Naive B cell (primary cell): Measurements from ENCODE around the gene RGPD4. TPM values are rescaled to one million over a fixed set of nuclear protein-coding genes. Genes with fewer than 3 reads are reported as not detected.
"Not testable (repeated sequence)": the region's sequence is repeated elsewhere in the genome, so short reads cannot be mapped to it uniquely, and the experiment has no call there.

Source experiments
- ATAC-seq, 2 donors: fragments of 150-1000 bp; cut with Tn5 transposase; 2 replicates each; pipeline ENCODE4 v1.10.0; 2021; ENCODE audit warnings: low read depth in 2 of 2, mild to moderate bottlenecking in 2 of 2, moderate library complexity in 2 of 2
- DNase-seq: peaks from one replicate; pipeline ENCODE4 v3.0.0; 2022
- H3K27ac Mint-ChIP-seq, 6 donors: one replicate each; pipeline ENCODE4 v1.8.0; 2020 to 2022; ENCODE audit warnings: mild to moderate bottlenecking in 6 of 6, mixed read lengths in 6 of 6, moderate library complexity in 5 of 6, inconsistent platforms in 2 of 6
- H3K27me3 Mint-ChIP-seq, 3 donors: one replicate each; pipeline ENCODE4 v1.8.0; 2021 to 2022; ENCODE audit warnings: mixed read lengths in 3 of 3, mild to moderate bottlenecking in 1 of 3
- H3K36me3 Mint-ChIP-seq, 2 donors: one replicate each; pipeline ENCODE4 v1.8.0; 2020 to 2022; ENCODE audit warnings: mixed read lengths in 2 of 2, inconsistent platforms in 1 of 2, mild to moderate bottlenecking in 1 of 2
- H3K4me1 Mint-ChIP-seq, 3 donors: one replicate each; pipeline ENCODE4 v1.8.0; 2020 to 2022; ENCODE audit warnings: mixed read lengths in 3 of 3, inconsistent platforms in 1 of 3, mild to moderate bottlenecking in 1 of 3, moderate library complexity in 1 of 3
- H3K4me3 Mint-ChIP-seq, 8 donors: one replicate each; pipeline ENCODE4 v1.8.0; 2020 to 2022; ENCODE audit warnings: mild to moderate bottlenecking in 8 of 8, mixed read lengths in 8 of 8, moderate library complexity in 8 of 8, inconsistent platforms in 2 of 8
- H3K9me3 Mint-ChIP-seq, 7 donors: one replicate each; pipeline ENCODE4 v1.8.0; 2020 to 2022; ENCODE audit warnings: mixed read lengths in 7 of 7, mild to moderate bottlenecking in 5 of 7, inconsistent platforms in 2 of 7, moderate library complexity in 1 of 7
- polyA plus RNA-seq, 6 donors: library from polyadenylated mRNA; unstranded; fragments of 300-500 nt; fragmentation: Illumina TruSeq; gene quantifications; one replicate each; pipeline ENCODE4 v1.2.3, GENCODE V29; 2021; ENCODE audit warnings: low read depth in 6 of 6

Gene RGPD4
- polyA plus RNA-seq, 6 donors from 2014 or later, result not detected

DNA sequence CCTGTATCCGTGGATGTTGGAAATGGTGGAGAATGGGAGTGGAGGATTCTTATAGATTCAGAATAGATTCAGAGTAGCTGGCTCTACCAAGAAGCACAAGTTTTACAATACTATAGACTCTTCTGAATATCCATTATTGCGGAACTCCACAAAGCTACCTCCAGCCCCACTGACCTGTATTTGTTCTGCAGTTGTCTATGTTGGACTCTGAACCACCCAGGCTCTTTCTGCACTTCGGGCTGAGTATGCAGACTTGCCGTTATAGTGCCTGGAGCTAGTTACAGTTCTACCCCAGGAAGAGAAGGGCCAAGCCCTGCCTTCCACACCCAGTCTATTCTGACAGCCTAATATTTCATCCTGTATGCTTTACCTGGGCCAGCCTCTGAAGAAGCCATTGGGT is 4.4 kb upstream of the RGPD4 start:
- Mint-ChIP-seq H3K36me3 (no peaks in the 10 kb centered on the region), H3K27me3 (no peaks in the 10 kb centered on the region), H3K4me3 (no peak overlapping the region), H3K9me3 (peaks cover 0 to 4% (median 0%) of the 10 kb centered on the region in 7 donors), H3K27ac (no peak overlapping the region), H3K4me1 (no peaks in the 10 kb centered on the region)
- ATAC-seq, result no peak
- DNase-seq, result no peak

DNA sequence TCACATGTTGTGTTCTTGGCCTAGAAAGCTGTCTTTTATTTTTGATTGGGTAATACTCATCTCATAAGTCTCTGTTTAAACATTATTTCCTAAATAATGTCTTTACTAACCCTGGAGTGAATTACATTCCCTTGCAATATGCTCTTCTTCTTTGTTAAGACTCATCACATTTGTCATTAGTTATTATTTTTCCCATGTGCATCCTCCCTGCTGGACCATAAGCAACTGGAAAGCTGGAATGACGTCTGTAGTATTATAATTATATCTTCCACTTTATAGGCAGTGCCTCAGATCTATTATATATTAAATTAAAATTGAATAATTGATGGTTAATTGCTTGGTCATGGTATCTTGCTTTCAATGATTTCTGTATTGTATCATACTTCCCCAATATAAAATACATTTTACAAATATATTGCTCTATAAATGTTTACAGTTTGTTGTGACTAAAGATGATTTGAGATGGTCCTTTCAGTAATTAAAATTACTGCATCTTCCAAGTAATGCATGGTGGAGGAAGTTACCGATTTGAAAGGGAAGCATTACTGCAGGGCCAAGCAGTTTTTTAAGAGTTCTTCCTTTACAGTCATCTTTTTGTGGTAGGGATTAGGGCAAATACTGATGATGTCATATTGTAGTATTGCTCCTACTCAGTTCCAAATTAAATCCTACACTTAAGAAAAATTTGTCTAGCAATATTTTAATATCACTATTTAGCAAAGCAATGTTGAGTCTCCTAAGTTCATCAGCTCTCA is 2.1 kb upstream of the RGPD4 start:
- DNase-seq, result no peak
- no peak overlapping the region for H3K27ac Mint-ChIP-seq
- peaks cover 0 to 2% (median 0%) of the 10 kb centered on the region in 7 donors for H3K9me3 Mint-ChIP-seq
- no peaks in the 10 kb centered on the region for H3K27me3 Mint-ChIP-seq
- H3K36me3 Mint-ChIP-seq, result no peaks in the 10 kb centered on the region
- ATAC-seq, result no peak
- H3K4me3 Mint-ChIP-seq, result no peak overlapping the region
- no peaks in the 10 kb centered on the region for H3K4me1 Mint-ChIP-seq

DNA sequence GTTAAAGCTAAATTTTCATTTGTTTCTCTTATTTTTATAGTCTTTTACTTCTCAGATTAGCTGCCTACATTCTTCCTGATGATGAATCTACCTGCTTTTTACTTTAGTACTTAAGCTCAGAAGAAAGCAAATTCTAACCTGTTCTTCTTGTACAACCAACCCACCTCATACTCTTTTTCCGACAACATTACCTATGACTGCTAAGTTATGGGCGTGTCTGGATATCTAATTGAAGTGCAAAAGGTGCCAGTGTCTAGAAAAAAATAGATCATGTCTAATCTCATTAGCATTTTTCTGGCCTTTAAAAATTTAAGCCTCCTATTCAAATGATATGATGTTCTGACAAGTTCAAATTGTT is 1.5 kb upstream of the RGPD4 start:
- Mint-ChIP-seq H3K36me3 (no peaks in the 10 kb centered on the region), H3K4me3 (no peak overlapping the region), H3K27me3 (no peaks in the 10 kb centered on the region), H3K9me3 (peaks cover 0 to 2% (median 0%) of the 10 kb centered on the region in 7 donors), H3K27ac (no peak overlapping the region), H3K4me1 (no peaks in the 10 kb centered on the region)
- no peak for DNase-seq
- ATAC-seq, result no peak

DNA sequence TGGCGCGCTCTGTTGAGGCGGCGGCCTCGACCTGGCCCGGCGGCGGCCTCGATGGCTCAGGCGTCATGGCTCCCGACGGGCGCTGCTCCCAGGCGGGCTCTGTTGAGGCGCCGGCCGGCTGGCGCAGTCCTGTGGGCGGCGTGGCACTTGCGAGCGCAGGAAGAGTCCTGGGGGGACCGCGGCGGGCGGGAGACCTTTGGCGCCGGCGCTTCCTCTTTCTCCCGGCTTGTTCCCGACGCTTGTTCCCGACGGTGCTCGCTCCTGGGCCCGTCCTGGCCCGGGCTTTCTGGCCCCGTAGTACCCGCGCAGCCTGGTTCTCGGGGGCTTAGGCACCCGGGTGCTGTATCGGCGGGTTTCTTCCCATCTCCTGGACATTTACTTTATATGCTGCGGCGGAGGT is 2.8 kb downstream of the RGPD4 start:
- ATAC-seq, H3K9me3 Mint-ChIP-seq, H3K4me3 Mint-ChIP-seq: not testable (repeated sequence)

DNA sequence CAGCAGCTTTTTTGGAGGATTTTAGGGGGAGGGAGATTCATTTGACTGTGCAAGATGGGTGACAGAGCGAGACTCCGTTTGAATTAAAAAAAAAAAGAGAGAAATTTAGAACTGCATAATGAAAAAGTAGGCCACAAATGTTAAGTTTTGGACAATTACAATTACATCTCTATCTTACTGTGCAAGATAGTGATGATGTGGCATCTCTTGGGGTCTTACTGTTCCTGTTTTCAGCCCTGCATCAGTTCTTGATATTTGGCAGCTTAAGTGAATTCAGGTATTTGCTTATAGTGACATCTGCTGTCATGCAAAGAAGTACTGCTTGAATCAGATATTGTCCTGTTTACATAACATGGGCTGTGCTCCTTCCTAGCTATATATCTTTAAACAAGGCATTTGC is 6.5 kb downstream of the RGPD4 start:
- not testable (repeated sequence) for H3K27ac Mint-ChIP-seq, ATAC-seq, DNase-seq, H3K4me1 Mint-ChIP-seq, H3K36me3 Mint-ChIP-seq, H3K9me3 Mint-ChIP-seq, H3K4me3 Mint-ChIP-seq, H3K27me3 Mint-ChIP-seq

More for the DNA sequence above, 2.8 kb downstream of the RGPD4 start:
- H3K36me3 Mint-ChIP-seq, DNase-seq, H3K4me1 Mint-ChIP-seq, H3K27ac Mint-ChIP-seq, H3K27me3 Mint-ChIP-seq: not testable (repeated sequence)

DNA sequence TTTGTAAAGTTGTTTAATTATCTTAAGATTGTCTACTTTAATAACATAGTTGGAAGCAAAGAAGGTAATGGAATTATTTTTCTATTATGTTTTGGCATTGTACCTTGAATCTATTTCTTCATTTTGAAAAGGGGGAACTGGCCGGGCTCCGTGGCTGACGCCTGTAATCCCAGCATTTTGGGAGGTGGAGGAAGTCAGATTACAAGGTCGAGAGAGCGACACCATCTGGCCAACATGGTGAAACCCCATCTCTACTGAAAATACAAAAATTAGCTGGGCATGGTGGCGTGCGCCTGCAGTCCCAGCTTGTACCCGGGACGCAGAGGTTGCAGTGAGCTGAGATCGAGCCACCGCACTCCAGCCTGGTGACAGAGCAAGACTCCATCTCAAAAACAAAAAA is 6.9 kb downstream of the RGPD4 start:
- H3K4me3 Mint-ChIP-seq, result not testable (repeated sequence)

DNA sequence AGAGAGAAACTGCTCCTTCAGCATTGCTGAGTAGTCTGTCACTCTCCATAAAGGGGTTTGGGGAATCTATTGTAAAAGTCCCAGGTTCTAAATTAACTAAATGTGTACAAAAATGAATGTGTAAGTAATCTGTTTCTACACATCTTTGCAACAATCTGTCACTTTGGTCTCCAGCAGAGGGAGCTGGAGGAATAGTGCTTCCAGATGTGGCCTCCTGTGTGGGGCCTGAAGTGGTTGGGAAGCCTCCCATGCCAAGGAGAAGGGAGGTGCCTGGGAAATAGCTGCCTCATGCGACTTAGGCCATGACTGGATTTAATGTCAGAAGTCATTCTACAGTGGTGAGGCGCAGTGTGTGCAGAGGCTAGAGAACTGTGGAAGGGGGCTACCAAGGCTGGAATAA is 89.4 kb downstream of the RGPD4 start:
- not testable (repeated sequence) for DNase-seq, H3K36me3 Mint-ChIP-seq, ATAC-seq, H3K4me3 Mint-ChIP-seq, H3K9me3 Mint-ChIP-seq, H3K4me1 Mint-ChIP-seq, H3K27me3 Mint-ChIP-seq, H3K27ac Mint-ChIP-seq

More for the DNA sequence above, 6.9 kb downstream of the RGPD4 start:
- ATAC-seq, H3K9me3 Mint-ChIP-seq, H3K36me3 Mint-ChIP-seq, H3K4me1 Mint-ChIP-seq, DNase-seq, H3K27me3 Mint-ChIP-seq, H3K27ac Mint-ChIP-seq: not testable (repeated sequence)

DNA sequence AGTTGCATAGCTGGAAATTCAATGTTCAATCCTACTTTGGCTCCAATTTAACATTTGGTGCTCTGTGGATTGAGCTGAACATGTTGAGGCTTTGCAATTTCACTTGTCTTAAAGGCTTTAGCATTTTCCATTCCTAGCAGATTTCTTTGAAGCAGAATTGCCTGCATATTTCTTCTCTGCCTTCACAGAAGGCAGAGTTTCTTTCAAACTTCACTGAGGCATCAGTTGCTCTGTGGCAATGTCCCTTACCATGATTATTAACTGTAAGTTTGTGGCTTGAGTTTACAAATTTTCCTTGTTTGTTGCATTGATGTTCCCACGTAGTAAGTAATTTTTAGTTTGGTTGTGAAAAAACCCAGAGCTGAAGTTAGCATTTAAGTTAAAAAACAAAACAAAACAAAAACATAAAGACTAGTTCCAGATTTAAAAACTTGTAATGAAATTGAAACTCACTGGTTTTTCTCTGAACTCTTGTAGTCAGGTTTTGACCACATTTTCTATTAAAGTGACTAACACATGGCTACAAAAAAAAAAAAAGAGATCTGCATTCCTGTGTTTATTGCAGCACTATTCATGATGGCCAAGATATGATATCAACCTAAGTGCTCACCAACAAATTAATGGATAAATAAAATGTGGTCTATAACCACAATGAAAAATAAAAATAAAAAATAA is 90.1 kb downstream of the RGPD4 start:
- not testable (repeated sequence) for DNase-seq, H3K27ac Mint-ChIP-seq, H3K4me3 Mint-ChIP-seq

DNA sequence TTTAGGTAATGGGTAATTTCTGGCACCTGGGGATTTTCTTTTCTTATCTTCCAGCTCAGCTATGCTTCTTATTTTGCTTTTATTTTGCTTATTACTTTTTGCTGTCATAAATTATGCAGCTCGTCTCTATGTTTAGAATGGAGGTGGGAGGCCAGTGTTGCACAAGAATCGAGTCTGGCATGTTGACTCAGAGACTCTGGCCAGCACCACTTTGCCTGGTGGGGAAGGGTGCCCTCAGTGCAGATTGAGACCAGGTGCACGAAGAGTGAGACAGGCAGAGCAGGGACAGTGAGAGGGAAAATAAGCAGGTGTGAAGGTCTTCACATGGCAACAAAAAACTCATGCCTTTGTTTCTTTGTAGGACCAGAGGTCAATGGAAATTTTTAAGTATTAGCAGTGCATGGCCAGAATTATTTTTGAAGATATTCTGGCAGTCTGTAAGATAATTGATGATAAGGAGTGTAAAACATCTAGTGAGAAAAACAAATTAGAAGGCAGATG is 100.4 kb downstream of the RGPD4 start:
- Mint-ChIP-seq H3K27me3 (no peaks in the 10 kb centered on the region), H3K36me3 (no peaks in the 10 kb centered on the region), H3K27ac (no peak overlapping the region), H3K4me1 (no peaks in the 10 kb centered on the region), H3K4me3 (no peak overlapping the region), H3K9me3 (peaks cover 0 to 1% (median 0%) of the 10 kb centered on the region in 7 donors)
- DNase-seq (no peak), ATAC-seq (no peak)

More for the DNA sequence above, 90.1 kb downstream of the RGPD4 start:
- H3K36me3 Mint-ChIP-seq, H3K27me3 Mint-ChIP-seq, H3K4me1 Mint-ChIP-seq, ATAC-seq, H3K9me3 Mint-ChIP-seq: not testable (repeated sequence)

DNA sequence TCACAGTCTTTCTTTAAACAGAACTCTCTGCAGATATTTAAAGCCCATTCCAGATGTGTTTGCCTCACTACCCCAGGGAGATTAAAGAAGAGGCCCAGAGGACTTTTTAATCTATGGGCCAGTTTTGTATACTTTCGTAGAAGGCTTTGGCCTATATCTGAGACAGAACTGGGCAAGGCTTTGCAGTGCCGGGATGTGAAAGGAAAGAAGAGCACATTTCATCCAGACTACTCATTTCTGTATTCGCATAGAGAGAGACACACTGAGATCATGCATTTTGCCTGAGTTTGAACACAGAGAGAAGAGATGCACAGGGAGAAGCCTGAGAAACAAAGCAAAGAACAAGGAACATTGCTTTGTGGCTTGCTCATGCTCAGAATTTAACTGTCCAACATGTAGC is 104.7 kb downstream of the RGPD4 start:
- H3K36me3 Mint-ChIP-seq, result no peaks in the 10 kb centered on the region
- H3K27ac Mint-ChIP-seq, result no peak overlapping the region
- no peak for ATAC-seq
- H3K27me3 Mint-ChIP-seq, result peaks cover 4 to 17% (median 6%) of the 10 kb centered on the region in 3 donors
- H3K4me3 Mint-ChIP-seq, result no peak overlapping the region
- no peaks in the 10 kb centered on the region for H3K9me3 Mint-ChIP-seq
- DNase-seq, result no peak
- H3K4me1 Mint-ChIP-seq, result no peaks in the 10 kb centered on the region

DNA sequence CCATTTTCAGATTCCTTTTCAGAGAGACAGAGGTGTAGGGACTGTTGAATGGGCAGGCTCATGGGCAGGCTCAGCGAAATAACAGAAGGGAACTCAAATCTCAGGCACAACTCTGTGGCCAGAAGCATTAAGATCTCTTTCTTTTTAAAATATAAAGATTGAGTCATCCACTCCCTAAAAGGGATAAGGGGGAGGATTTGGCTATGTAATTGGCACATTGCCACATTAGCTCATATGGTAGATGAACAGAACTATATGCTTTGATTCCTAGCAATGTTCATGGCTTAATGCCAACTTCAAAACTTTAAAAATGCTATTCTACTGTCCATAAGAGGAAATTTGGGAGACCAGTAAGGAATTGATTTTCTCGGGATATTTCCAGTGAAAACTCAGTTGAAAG is 105.8 kb downstream of the RGPD4 start:
- Mint-ChIP-seq H3K4me3 (no peak overlapping the region), H3K36me3 (no peaks in the 10 kb centered on the region), H3K4me1 (no peaks in the 10 kb centered on the region), H3K27me3 (peaks cover 4 to 17% (median 6%) of the 10 kb centered on the region in 3 donors), H3K27ac (no peak overlapping the region), H3K9me3 (no peaks in the 10 kb centered on the region)
- DNase-seq (no peak), ATAC-seq (no peak)

DNA sequence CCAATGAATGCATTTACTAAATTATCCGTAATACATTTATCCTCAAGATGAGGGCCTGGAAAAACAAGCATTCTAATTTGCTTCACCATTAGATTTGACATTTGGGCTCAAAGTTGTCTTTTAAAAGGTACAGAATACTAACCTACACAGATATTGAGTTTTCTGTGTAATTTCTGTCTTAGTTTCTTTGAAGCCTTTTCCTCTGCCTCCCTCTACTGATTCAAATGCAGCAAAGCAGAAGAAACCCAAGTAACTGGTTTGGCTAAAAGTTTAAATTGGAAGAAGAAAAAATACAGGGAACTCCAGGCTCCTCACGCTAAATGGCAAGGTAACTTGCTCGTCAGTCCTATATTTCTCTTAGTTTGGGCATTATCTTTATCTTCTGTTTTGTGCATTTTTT is 106.3 kb downstream of the RGPD4 start:
- ATAC-seq, result no peak
- Mint-ChIP-seq H3K4me1 (no peaks in the 10 kb centered on the region), H3K27ac (no peak overlapping the region), H3K4me3 (no peak overlapping the region), H3K9me3 (no peaks in the 10 kb centered on the region), H3K27me3 (peaks cover 4 to 17% (median 6%) of the 10 kb centered on the region in 3 donors), H3K36me3 (no peaks in the 10 kb centered on the region)
- no peak for DNase-seq

DNA sequence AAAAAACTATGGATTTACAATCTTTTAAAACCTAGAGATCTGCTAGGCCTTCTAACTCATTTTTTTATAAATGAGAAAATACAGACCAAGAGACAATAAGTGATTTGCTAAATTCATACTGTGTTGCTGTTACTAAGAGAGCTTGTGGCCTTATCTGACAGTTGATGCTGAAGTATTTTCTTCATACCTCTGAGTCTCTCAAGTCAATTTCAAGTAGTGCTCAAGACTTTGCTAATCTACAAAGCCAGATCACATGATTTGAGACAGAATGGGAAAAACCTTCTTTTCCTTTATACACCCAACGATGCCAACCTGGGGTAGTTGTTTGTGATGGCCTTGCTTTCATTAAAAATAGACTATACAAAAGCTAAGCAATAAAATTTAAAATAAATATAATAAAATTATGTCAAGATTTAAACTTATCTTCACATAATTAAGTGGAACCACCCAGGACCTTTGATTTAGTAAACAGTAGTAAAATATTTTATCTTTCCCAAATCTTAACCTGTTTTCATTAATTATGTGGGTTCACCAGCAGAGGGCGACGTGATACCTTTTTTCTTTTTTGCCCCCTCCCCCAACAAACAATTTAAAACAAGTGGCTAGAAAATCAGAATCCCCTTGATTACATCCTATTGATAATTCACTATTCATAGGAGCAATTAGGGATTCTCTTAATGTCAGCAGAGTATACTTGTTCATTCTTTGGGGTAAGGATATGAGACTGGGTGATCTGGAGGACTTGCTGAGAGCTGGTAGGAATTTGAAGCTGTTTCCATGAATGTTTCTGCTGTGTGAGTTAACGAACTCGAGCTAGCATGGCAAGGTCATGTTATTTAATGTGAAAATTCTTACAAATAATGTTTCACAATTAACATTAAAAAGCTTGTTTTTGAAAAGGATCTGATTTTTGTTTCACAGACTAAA is 110.0 kb downstream of the RGPD4 start:
- Mint-ChIP-seq H3K27me3 (peaks cover 4 to 17% (median 6%) of the 10 kb centered on the region in 3 donors), H3K27ac (no peak overlapping the region), H3K9me3 (peaks cover 0 to 5% (median 0%) of the 10 kb centered on the region in 7 donors), H3K4me1 (no peaks in the 10 kb centered on the region), H3K4me3 (no peak overlapping the region), H3K36me3 (no peaks in the 10 kb centered on the region)
- ATAC-seq (no peak), DNase-seq (no peak)
